Endothelial cell (in vitro differentiated cells): ENCODE results near the gene IGSF10. TPM values are rescaled to one million over a fixed set of nuclear protein-coding genes. Genes with fewer than 3 reads are reported as not detected.

Source experiments
- DNase-seq: peaks from one replicate; pipeline ENCODE4 v3.0.0; 2021; ENCODE audit warnings: low spot score
- H3K27ac Mint-ChIP-seq: one replicate; pipeline ENCODE4 v1.8.0; 2021; ENCODE audit warnings: mixed read lengths, inconsistent platforms; ENCODE audit not compliant: unreplicated experiment
- H3K27me3 Mint-ChIP-seq: one replicate; pipeline ENCODE4 v1.8.0; 2021; ENCODE audit warnings: mild to moderate bottlenecking, moderate library complexity, mixed read lengths, inconsistent platforms; ENCODE audit not compliant: unreplicated experiment
- H3K36me3 Mint-ChIP-seq: one replicate; pipeline ENCODE4 v1.8.0; 2021; ENCODE audit warnings: mild to moderate bottlenecking, low read depth, mixed read lengths, inconsistent platforms; ENCODE audit not compliant: unreplicated experiment
- H3K4me1 Mint-ChIP-seq: one replicate; pipeline ENCODE4 v1.8.0; 2021; ENCODE audit warnings: mild to moderate bottlenecking, mixed read lengths, inconsistent platforms; ENCODE audit not compliant: unreplicated experiment
- H3K4me3 Mint-ChIP-seq: one replicate; pipeline ENCODE4 v1.8.0; 2021; ENCODE audit warnings: mild to moderate bottlenecking, mixed read lengths, inconsistent platforms; ENCODE audit not compliant: unreplicated experiment
- H3K9me3 Mint-ChIP-seq: one replicate; pipeline ENCODE4 v1.8.0; 2021; ENCODE audit warnings: mixed read lengths, inconsistent platforms; ENCODE audit not compliant: unreplicated experiment
- total RNA-seq: library from RNA; stranded (reverse); fragmentation: NEBNext Ultra II Directional; extraction: Animal tissue kit (Norgen Biotek cat#: 25700); gene quantifications from one replicate; pipeline ENCODE4 v1.2.1, GENCODE V29; 2021; ENCODE audit not compliant: unreplicated experiment
- TF ChIP-seq, protein P1 (sequence below): fragments of 200-600 bp; sonication (generic); IDR thresholded peaks from one replicate; pipeline ENCODE4 v1.5.0; 2021; ENCODE audit warnings: antibody characterized with exemption; ENCODE audit not compliant: unreplicated experiment

Gene IGSF10
- total RNA-seq, 1 donor from 2014 or later: 4.1 TPM

DNA sequence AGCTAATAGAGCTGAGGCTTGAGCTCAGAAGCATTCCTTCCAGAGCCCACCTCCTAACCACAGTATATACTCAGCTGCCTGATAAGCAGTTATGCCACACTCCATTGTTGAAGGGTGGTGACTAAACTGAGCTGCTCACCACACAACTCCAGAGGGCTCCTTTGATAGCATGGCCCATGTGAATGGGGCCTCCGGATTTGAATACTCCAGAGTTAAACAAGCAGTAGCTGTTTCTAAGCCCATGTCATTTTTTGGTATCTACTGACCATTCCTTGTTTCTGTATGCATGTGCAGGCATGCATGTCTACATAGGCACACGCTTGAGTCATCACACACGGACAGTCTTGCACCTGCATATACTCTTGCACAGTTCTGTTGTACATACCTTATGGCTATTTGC lies 28.9 kb downstream of the IGSF10 start:
- Mint-ChIP-seq H3K27ac (no peak overlapping the region), H3K4me1 (no peaks in the 10 kb centered on the region), H3K27me3 (no peaks in the 10 kb centered on the region), H3K9me3 (peaks cover 3% of the 10 kb centered on the region), H3K4me3 (no peak overlapping the region), H3K36me3 (no peaks in the 10 kb centered on the region)
- TF ChIP-seq, protein P1, sequence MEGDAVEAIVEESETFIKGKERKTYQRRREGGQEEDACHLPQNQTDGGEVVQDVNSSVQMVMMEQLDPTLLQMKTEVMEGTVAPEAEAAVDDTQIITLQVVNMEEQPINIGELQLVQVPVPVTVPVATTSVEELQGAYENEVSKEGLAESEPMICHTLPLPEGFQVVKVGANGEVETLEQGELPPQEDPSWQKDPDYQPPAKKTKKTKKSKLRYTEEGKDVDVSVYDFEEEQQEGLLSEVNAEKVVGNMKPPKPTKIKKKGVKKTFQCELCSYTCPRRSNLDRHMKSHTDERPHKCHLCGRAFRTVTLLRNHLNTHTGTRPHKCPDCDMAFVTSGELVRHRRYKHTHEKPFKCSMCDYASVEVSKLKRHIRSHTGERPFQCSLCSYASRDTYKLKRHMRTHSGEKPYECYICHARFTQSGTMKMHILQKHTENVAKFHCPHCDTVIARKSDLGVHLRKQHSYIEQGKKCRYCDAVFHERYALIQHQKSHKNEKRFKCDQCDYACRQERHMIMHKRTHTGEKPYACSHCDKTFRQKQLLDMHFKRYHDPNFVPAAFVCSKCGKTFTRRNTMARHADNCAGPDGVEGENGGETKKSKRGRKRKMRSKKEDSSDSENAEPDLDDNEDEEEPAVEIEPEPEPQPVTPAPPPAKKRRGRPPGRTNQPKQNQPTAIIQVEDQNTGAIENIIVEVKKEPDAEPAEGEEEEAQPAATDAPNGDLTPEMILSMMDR: no peak
- no peak for DNase-seq

DNA sequence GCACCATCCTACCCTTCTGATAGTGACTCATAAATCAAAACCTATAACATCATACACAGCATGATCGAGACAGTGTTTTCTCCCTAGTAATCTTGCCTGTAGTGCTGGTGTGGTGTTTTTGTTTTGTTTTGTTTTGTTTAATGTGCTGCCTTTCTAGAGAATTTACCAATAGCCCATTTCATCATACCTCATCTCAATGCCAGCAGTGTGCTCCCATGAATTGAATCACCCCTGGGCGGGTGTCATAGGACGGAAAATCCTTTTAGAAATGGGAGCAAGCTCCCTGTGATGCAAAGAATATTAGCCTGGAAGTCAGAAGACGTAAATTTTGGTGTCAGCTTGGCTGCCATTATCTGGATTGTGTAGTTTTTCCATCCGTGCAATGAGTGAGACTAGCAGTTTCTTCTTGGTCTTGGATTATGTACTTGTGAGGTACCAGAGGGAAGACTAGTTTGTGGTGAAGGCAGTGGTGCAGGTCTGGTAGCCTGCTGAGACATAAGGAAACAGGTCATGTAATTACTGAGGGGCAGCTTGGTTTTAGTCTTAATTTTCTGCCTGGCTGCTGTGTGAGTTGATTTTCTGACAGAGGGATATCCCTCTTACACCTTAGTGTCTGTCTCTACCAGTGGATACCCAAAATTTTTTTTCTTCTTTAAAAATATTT lies 29.9 kb downstream of the IGSF10 start:
- TF ChIP-seq, protein P1: no peak
- H3K4me1 Mint-ChIP-seq: no peaks in the 10 kb centered on the region
- no peak overlapping the region for H3K27ac Mint-ChIP-seq
- no peak for DNase-seq
- H3K4me3 Mint-ChIP-seq: no peak overlapping the region
- no peaks in the 10 kb centered on the region for H3K36me3 Mint-ChIP-seq
- H3K9me3 Mint-ChIP-seq: peaks cover 3% of the 10 kb centered on the region
- no peaks in the 10 kb centered on the region for H3K27me3 Mint-ChIP-seq

DNA sequence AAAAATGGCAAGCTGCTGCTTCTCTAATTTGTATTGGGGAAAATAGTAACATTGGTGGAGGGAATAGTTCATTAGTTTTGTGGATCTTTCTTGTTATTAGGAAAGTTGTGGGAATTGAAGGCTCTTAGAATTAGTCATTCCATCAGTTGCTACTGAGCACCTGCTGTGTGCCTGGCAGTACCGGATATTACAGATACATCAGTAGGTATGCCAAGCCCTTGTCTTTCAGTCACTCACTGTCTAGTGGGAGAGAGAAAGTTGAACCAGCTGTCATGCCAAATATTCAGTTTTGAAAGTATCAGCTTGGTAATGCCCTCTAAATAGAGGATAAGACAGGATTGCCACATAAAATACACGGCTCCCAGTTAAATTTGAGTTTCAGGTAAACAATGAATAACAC lies 32.5 kb downstream of the IGSF10 start:
- DNase-seq: no peak
- peaks cover 6% of the 10 kb centered on the region for H3K4me1 Mint-ChIP-seq
- no peaks in the 10 kb centered on the region for H3K27me3 Mint-ChIP-seq
- H3K27ac Mint-ChIP-seq: no peak overlapping the region
- H3K4me3 Mint-ChIP-seq: no peak overlapping the region
- no peaks in the 10 kb centered on the region for H3K36me3 Mint-ChIP-seq
- TF ChIP-seq, protein P1: no peak
- H3K9me3 Mint-ChIP-seq: peaks cover 3% of the 10 kb centered on the region

DNA sequence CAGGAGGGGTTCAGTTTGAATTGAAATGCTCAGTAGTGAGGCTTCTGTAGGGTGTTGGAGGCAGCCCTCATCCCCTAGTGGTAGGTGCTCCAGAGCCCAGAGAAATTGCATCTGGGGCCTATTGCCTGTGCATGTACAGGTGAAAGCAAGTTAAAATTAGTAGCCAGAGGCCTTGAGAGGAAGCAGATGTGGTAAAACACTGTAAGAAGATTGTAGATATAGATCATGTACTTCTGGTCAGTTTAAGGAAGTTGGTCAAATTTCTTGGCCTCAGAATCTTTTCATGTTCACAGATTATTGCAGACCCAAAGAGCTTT lies 34.6 kb downstream of the IGSF10 start:
- no peak for DNase-seq
- Mint-ChIP-seq H3K36me3 (no peaks in the 10 kb centered on the region), H3K9me3 (peaks cover 3% of the 10 kb centered on the region), H3K27ac (no peak overlapping the region), H3K27me3 (no peaks in the 10 kb centered on the region), H3K4me3 (no peak overlapping the region), H3K4me1 (peaks cover 10% of the 10 kb centered on the region)
- TF ChIP-seq, protein P1: no peak

DNA sequence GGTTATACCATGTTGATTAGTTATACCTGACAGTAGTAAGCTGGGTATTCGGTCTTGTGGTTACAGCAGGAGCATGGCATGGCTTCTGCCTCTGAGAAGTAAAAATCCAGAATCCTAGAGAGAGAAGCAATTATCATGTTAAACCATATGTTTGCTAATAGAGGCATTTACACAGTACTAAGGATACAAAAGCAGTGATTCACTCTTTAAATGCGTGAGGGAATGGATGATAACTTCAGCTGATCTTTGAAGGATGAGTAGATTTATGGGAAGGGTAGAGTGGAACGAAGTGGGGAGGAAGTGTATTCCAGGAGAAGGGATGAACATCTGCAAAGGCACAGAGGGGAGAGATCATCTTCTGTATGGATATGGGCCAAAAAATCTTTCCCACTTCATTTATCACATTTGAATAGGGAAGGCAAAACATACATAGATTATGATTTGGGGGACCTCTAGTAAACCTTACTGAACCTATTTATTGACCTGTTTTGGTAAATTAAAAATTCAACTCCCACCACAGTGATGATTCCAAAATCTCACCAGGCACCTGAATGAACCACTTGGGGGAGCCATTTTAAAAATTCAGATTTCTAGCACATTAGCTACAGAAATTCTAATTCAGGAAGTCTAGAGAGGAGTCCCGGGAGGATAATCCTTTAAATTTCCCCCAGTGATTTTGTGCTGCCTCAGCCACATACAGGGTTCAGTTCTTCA lies 35.1 kb downstream of the IGSF10 start:
- TF ChIP-seq, protein P1: no peak
- Mint-ChIP-seq H3K9me3 (peaks cover 1% of the 10 kb centered on the region), H3K4me3 (no peak overlapping the region), H3K36me3 (no peaks in the 10 kb centered on the region), H3K27ac (no peak overlapping the region), H3K4me1 (peaks cover 10% of the 10 kb centered on the region), H3K27me3 (no peaks in the 10 kb centered on the region)
- DNase-seq: no peak
